RWPE1 (cell line): ENCODE measurements around the gene SPAST.
"Not testable (repeated sequence)": the region's sequence is repeated elsewhere in the genome, so short reads cannot be mapped to it uniquely, and the experiment has no call there.

Source experiments
- CTCF ChIA-PET: fragments of 350-600 bp; sonication (Branson Sonifier 250); formaldehyde crosslinking; extraction: SDS; loops from one replicate; lab custom pipeline; 2021; lab: Yijun Ruan, JAX
- POLR2A ChIA-PET: fragments of 400-600 bp; formaldehyde crosslinking; extraction: SDS; loops from one replicate; lab custom pipeline; 2020; ENCODE audit warnings: antibody characterized with exemption; ENCODE audit not compliant: low non-redundant PET; lab: Yijun Ruan, JAX
- DNase-seq: peaks from one replicate; pipeline ENCODE4 v3.0.0; 2012; ENCODE audit warnings: low spot score
- H3K27ac ChIP-seq: fragments of 450-650 bp; 2 replicates; pipeline ENCODE4 v1.5.1; 2017
- TF ChIP-seq, protein P1 (sequence below): fragments of 450-650 bp; conservative IDR thresholded peaks from 2 replicates; pipeline ENCODE4 v1.5.1; 2017; ENCODE audit warnings: low read depth, mild to moderate bottlenecking

Gene SPAST

GRCh38 chr2:32063310-32064020, at the start of gene SPAST:
SPAST (plus strand) TSS chr2:32063556; CDS start chr2:32063832, 276 bp downstream.
- POLR2A ChIA-PET = interaction anchor here (1.3 to 2.6 kb wide), 3 partner anchors 24 to 102 kb away, joined by 3 to 14 read pairs (median 9); partner anchors contain the start of genes DPY30 and SLC30A6
- CTCF ChIA-PET = no interaction called here
- peak; percentile 97 for DNase-seq
- H3K27ac ChIP-seq = peak within 1 kb of the TSS; percentile 94
- TF ChIP-seq, protein P1, sequence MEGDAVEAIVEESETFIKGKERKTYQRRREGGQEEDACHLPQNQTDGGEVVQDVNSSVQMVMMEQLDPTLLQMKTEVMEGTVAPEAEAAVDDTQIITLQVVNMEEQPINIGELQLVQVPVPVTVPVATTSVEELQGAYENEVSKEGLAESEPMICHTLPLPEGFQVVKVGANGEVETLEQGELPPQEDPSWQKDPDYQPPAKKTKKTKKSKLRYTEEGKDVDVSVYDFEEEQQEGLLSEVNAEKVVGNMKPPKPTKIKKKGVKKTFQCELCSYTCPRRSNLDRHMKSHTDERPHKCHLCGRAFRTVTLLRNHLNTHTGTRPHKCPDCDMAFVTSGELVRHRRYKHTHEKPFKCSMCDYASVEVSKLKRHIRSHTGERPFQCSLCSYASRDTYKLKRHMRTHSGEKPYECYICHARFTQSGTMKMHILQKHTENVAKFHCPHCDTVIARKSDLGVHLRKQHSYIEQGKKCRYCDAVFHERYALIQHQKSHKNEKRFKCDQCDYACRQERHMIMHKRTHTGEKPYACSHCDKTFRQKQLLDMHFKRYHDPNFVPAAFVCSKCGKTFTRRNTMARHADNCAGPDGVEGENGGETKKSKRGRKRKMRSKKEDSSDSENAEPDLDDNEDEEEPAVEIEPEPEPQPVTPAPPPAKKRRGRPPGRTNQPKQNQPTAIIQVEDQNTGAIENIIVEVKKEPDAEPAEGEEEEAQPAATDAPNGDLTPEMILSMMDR = 0 out of 2 replicates have a peak, but pooled peaks have one; percentile 11

GRCh38 chr2:32018789-32019482, 44.4 kb upstream of the SPAST start:
- peak overlapping the region; percentile 34; the same call in 1 of the 2 replicates for H3K27ac ChIP-seq
- CTCF ChIA-PET = interaction anchor here (0.6 to 1.4 kb wide), 2 partner anchors 11 to 1305 kb away, joined by 3 to 8 read pairs; no protein-coding TSS in a partner anchor
- DNase-seq = peak; percentile 19
- POLR2A ChIA-PET = interaction anchor here (0.5 kb wide), 1 partner anchor 29 kb away, joined by 8 read pairs; no protein-coding TSS in a partner anchor

GRCh38 chr2:32034198-32034887, 29.0 kb upstream of the SPAST start:
- CTCF ChIA-PET = interaction anchor here (0.6 to 0.7 kb wide), 2 partner anchors 7 to 387 kb away, joined by 3 to 4 read pairs; no protein-coding TSS in a partner anchor
- POLR2A ChIA-PET, DNase-seq: not testable (repeated sequence)
- H3K27ac ChIP-seq = peak overlapping the region; percentile 46

- DNase-seq = peak; percentile 86
- H3K27ac ChIP-seq = peak within 1 kb of the TSS; percentile 88
- ChIA-PET POLR2A (interaction anchor here (1.1 to 1.3 kb wide), 3 partner anchors 23 to 126 kb away, joined by 3 to 14 read pairs (median 5); partner anchors contain the start of genes SLC30A6 and SPAST), CTCF (interaction anchor here (0.6 kb wide), 1 partner anchor 38 kb away, joined by 3 read pairs; no protein-coding TSS in a partner anchor)
- TF ChIP-seq, protein P1 = no peak
These were observed 23.7 kb upstream of the SPAST start, which contains the start of gene DPY30 for GRCh38 chr2:32039447-32040219. DPY30 (minus strand) TSS chr2:32039805; CDS start chr2:32039456, 349 bp downstream.

GRCh38 chr2:32043561-32043960, 19.8 kb upstream of the SPAST start:
- ChIA-PET POLR2A (no interaction called here), CTCF (no interaction called here)
- TF ChIP-seq, protein P1 = no peak
- H3K27ac ChIP-seq = no peak overlapping the region
- no peak for DNase-seq

DNA sequence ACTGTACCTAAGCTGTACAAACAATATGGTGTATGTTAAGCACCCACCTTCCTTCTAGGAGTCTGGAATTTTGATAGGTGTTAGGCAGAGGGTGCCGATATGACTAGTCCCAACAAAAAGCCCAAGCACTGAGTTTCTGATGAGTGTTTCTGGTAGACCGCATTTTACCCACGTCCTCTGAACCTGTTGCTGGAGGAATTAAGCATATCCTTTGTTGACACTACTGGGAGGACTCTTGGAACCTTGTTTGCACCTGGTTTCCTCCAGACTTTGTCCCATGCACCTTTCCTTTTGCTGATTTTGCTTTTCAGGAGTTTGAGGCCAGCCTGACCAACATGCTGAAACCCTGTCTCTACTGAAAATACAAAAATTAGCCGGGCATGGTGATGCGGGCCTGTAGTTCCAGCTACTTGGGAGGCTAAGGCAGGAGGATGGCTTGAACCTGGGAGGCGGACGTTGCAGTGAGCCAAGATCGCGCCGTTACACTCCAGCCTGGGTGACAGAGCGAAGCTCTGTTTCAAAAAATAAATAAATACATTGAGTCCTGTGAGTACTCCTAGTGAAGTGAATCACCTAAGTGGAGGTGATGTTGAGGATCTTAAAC, 11.4 kb upstream of the SPAST start:
- H3K27ac ChIP-seq = no peak overlapping the region
- ChIA-PET POLR2A (no interaction called here), CTCF (interaction anchor here (0.5 to 1.0 kb wide), 5 partner anchors 9 to 1776 kb away, joined by 3 to 4 read pairs (median 3); no protein-coding TSS in a partner anchor)
- DNase-seq = no peak
- TF ChIP-seq, protein P1 = no peak

GRCh38 chr2:32054583-32054982, 8.8 kb upstream of the SPAST start:
- H3K27ac ChIP-seq, DNase-seq, POLR2A ChIA-PET, CTCF ChIA-PET: not testable (repeated sequence)
